Karpas-422 (cell line): ENCODE measurements around the gene ADGRV1. TPM values are rescaled to one million over a fixed set of nuclear protein-coding genes. Genes with fewer than 3 reads are reported as not detected.

ENCODE experiments used
- DNase-seq: peaks from one replicate; pipeline ENCODE4 v3.0.0-alpha.2; 2015
- H2AFZ ChIP-seq: fragments of 200-600 bp; sonication (generic); 2 replicates; pipeline ENCODE4 v1.6.1; 2014; ENCODE audit warnings: antibody characterized with exemption, low read length, mixed read lengths
- H3K27ac ChIP-seq: fragments of 200-600 bp; sonication (generic); 2 replicates; pipeline ENCODE4 v1.5.1; 2014; ENCODE audit warnings: mild to moderate bottlenecking, low read length, moderate library complexity
- H3K27me3 ChIP-seq: fragments of 200-600 bp; sonication (generic); 2 replicates; pipeline ENCODE4 v1.6.1; 2014; ENCODE audit warnings: low read length, mixed read lengths
- H3K36me3 ChIP-seq: fragments of 200-600 bp; sonication (generic); 2 replicates; pipeline ENCODE4 v1.6.1; 2014; ENCODE audit warnings: low read length, mixed read lengths; ENCODE audit not compliant: insufficient read depth
- H3K4me1 ChIP-seq: fragments of 200-600 bp; sonication (generic); 2 replicates; pipeline ENCODE4 v1.6.1; 2014; ENCODE audit warnings: mild to moderate bottlenecking, low read length, mixed read lengths
- H3K4me2 ChIP-seq: fragments of 200-600 bp; sonication (generic); 2 replicates; pipeline ENCODE4 v1.6.1; 2014; ENCODE audit warnings: low read length, low read depth, mild to moderate bottlenecking; ENCODE audit not compliant: poor library complexity, severe bottlenecking
- H3K4me3 ChIP-seq: fragments of 200-600 bp; sonication (generic); 2 replicates; pipeline ENCODE4 v1.5.1; 2014; ENCODE audit warnings: mild to moderate bottlenecking, antibody characterized with exemption, low read length, mixed read lengths
- H3K79me2 ChIP-seq: fragments of 200-600 bp; sonication (generic); 2 replicates; pipeline ENCODE4 v1.6.1; 2014; ENCODE audit warnings: mild to moderate bottlenecking, low read length, mixed read lengths
- H3K9ac ChIP-seq: fragments of 200-600 bp; sonication (generic); 2 replicates; pipeline ENCODE4 v1.6.0; 2014; ENCODE audit warnings: low read length
- H3K9me2 ChIP-seq: fragments of 200-600 bp; sonication (generic), shearing (Covaris generic); replicated peaks from 2 replicates; pipeline ENCODE4 v1.6.0; 2014; ENCODE audit warnings: mild to moderate bottlenecking, low read length, moderate library complexity; ENCODE audit not compliant: insufficient read depth
- H3K9me3 ChIP-seq: fragments of 300-700, 200-600 bp; sonication (generic); 2 replicates; pipeline ENCODE4 v1.6.1; 2014; ENCODE audit warnings: low read length, mixed read lengths
- H4K20me1 ChIP-seq: fragments of 200-600 bp; sonication (generic); 2 replicates; pipeline ENCODE4 v1.6.1; 2014; ENCODE audit warnings: mild to moderate bottlenecking, antibody characterized with exemption, low read length, low read depth; ENCODE audit not compliant: insufficient read depth
- total RNA-seq: library from RNA; depleted of rRNA; stranded (reverse); fragments of >200 nt; shearing (Covaris generic); gene quantifications from 2 replicates; pipeline ENCODE4 v1.2.3, GENCODE V29; 2014; ENCODE audit warnings: low replicate concordance

Gene ADGRV1
- total RNA-seq, 1 experiment from 2014 or later: not detected

DNA sequence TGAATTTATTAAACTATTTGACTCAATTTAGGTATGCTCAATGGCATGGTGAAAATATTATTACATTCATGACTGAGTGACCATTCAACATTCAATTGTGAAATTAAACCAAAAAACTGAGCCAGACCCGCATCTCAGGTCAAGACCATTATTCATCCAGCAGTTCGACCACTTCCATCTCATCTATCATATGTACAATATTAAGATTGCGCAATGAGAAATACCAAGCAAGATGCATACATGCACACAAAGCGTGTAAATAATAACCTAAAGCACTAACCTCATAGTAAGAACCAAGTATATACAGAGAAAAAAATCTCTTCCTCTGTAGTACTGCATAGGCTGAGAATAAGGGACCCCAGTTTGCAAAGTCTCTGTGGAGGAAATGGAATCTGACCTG, 310.2 kb downstream of the ADGRV1 start:
- Histone ChIP-seq H3K27ac (no peak overlapping the region), H4K20me1 (no peaks in the 10 kb centered on the region), H3K27me3 (no peaks in the 10 kb centered on the region), H3K4me2 (no peak overlapping the region), H2AFZ (no peak overlapping the region), H3K4me3 (no peak overlapping the region), H3K36me3 (no peaks in the 10 kb centered on the region), H3K79me2 (no peaks in the 10 kb centered on the region), H3K9me3 (no peaks in the 10 kb centered on the region), H3K4me1 (no peaks in the 10 kb centered on the region), H3K9ac (no peak overlapping the region), H3K9me2 (no peaks in the 10 kb centered on the region)
- DNase-seq: no peak

DNA sequence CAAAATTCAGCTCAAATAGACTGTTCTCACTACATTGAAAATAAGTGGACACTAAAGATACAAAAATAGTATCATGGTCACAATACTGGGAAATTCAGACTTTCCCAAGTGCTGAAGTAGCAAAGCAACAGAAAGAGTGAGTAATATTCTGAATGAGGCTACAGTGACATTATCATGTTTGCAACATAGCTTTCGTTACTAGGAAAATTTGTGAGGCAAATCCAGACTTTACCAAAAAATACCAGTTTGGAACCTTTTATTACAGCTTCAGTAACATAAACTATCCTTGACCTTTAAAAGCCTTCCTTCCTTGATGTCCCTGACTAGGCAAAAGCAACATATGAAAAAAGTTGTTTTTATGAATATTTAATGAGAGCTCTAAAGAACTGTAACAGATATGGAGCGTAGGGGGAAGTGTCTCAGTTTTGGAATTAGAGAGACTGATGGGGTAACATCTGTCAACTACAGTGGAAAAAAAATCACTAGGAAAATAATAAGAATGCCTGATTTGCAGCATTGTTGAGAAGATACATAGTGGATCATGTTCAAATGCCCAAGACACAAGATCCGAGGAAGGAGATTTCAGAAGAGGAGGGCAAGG, 312.9 kb downstream of the ADGRV1 start:
- DNase-seq: no peak
- H3K9me3 ChIP-seq: no peaks in the 10 kb centered on the region
- H3K4me1 ChIP-seq: no peaks in the 10 kb centered on the region
- no peak overlapping the region for H2AFZ ChIP-seq
- no peak overlapping the region for H3K4me2 ChIP-seq
- no peaks in the 10 kb centered on the region for H4K20me1 ChIP-seq
- H3K79me2 ChIP-seq: no peaks in the 10 kb centered on the region
- H3K27me3 ChIP-seq: no peaks in the 10 kb centered on the region
- H3K27ac ChIP-seq: no peak overlapping the region
- no peak overlapping the region for H3K4me3 ChIP-seq
- no peak overlapping the region for H3K9ac ChIP-seq
- no peaks in the 10 kb centered on the region for H3K9me2 ChIP-seq
- no peaks in the 10 kb centered on the region for H3K36me3 ChIP-seq

DNA sequence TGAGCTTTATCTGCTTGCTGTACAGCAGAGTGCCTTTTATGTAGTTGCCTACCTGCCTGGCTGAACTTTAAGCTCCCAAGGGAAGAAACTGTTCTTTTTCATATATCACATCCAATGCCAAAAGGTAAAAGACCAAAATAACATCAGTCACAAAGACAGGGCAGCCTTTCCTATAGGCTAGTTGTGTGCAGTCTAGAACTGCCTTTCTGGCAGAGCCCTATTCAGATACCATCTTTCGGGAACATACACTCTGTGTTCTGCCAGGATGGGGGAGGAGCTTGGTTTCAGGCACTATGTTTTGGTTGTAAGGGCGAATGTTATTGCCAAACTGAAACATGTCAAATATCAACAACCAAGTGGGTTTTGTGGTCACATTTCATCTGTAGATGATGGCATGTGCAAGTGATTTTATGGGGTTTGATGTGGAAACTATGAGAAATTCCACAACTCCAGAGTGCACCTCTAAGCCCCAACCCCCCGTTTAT, 314.5 kb downstream of the ADGRV1 start:
- Histone ChIP-seq H3K4me2 (no peak overlapping the region), H3K27ac (no peak overlapping the region), H3K9me3 (no peaks in the 10 kb centered on the region), H3K9ac (no peak overlapping the region), H3K27me3 (no peaks in the 10 kb centered on the region), H3K4me1 (no peaks in the 10 kb centered on the region), H2AFZ (no peak overlapping the region), H3K9me2 (no peaks in the 10 kb centered on the region), H3K36me3 (no peaks in the 10 kb centered on the region), H3K79me2 (no peaks in the 10 kb centered on the region), H3K4me3 (no peak overlapping the region), H4K20me1 (no peaks in the 10 kb centered on the region)
- no peak for DNase-seq

DNA sequence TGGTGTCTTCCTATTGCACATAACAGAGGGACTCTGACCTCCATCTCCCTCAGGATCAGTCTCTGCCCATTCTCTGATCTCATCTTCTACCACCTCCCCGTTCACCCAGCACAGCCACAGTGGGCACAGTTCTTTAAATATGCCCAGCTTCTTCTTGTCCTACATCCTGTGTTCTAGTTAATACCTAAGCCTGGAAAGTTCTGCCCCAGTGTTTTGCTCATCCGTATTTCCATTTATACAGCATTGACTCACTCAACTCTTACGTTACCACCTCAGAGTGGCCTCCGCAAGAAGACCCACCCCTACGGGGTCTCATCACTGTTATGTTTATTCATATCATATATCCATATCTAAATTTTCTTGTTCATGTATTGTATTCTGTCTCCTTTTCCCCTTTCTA, 315.5 kb downstream of the ADGRV1 start:
- H3K4me2 ChIP-seq: no peak overlapping the region
- no peaks in the 10 kb centered on the region for H4K20me1 ChIP-seq
- H2AFZ ChIP-seq: no peak overlapping the region
- H3K79me2 ChIP-seq: no peaks in the 10 kb centered on the region
- no peak for DNase-seq
- no peaks in the 10 kb centered on the region for H3K27me3 ChIP-seq
- no peak overlapping the region for H3K27ac ChIP-seq
- H3K9ac ChIP-seq: no peak overlapping the region
- no peak overlapping the region for H3K4me3 ChIP-seq
- no peaks in the 10 kb centered on the region for H3K9me2 ChIP-seq
- no peaks in the 10 kb centered on the region for H3K36me3 ChIP-seq
- H3K4me1 ChIP-seq: no peaks in the 10 kb centered on the region
- H3K9me3 ChIP-seq: no peaks in the 10 kb centered on the region

DNA sequence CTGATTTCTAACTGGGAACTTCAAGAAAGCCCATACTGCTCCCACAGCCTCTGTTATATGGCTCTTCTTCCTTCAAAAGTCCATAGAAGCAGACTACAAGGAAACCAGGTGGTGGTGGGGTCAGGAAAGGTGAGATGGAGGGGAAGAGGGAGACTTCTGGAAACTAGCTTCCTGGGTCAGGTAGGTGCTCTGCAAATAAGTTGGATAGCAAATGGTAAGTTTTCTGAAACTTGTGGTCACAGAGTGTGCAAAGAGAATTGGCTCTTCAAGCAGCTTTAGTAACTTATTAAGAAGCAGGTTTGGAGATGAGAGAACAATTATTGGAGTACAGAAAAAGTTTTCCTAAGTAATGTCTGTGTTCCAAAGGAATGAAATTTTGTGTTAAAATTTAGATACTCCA, 316.9 kb downstream of the ADGRV1 start:
- H3K9me3 ChIP-seq: no peaks in the 10 kb centered on the region
- H3K36me3 ChIP-seq: no peaks in the 10 kb centered on the region
- no peaks in the 10 kb centered on the region for H4K20me1 ChIP-seq
- H3K79me2 ChIP-seq: no peaks in the 10 kb centered on the region
- no peak overlapping the region for H3K4me3 ChIP-seq
- no peak overlapping the region for H3K4me2 ChIP-seq
- H3K9me2 ChIP-seq: no peaks in the 10 kb centered on the region
- H3K9ac ChIP-seq: no peak overlapping the region
- no peak overlapping the region for H2AFZ ChIP-seq
- no peak overlapping the region for H3K27ac ChIP-seq
- 0 out of 2 replicates have a peak, but pooled peaks cover 2% of the 10 kb centered on the region for H3K27me3 ChIP-seq
- no peaks in the 10 kb centered on the region for H3K4me1 ChIP-seq
- DNase-seq: no peak

DNA sequence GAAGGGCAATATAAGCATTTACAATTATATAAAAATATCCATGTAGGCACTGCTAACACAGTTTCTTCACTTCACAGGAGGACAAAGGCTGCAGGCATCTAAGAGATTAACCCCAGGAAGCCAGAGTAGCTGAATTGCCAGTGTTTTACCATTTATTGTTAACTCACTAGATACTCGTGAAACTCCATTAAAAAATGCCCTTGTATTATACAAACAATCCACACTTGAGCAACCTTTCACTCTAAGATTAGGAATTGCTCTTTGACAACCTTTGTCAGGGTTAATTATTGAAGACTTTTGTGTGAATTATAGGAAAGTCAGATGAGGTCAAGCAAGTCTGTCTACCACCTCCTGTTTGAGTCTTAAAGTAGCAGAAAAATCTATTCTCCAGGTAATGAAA, 317.8 kb downstream of the ADGRV1 start:
- no peaks in the 10 kb centered on the region for H3K9me3 ChIP-seq
- H2AFZ ChIP-seq: no peak overlapping the region
- no peaks in the 10 kb centered on the region for H3K79me2 ChIP-seq
- no peaks in the 10 kb centered on the region for H3K9me2 ChIP-seq
- H3K4me1 ChIP-seq: no peaks in the 10 kb centered on the region
- no peaks in the 10 kb centered on the region for H4K20me1 ChIP-seq
- H3K27me3 ChIP-seq: 0 out of 2 replicates have a peak, but pooled peaks cover 2% of the 10 kb centered on the region
- DNase-seq: no peak
- H3K27ac ChIP-seq: no peak overlapping the region
- H3K4me3 ChIP-seq: no peak overlapping the region
- no peak overlapping the region for H3K4me2 ChIP-seq
- no peaks in the 10 kb centered on the region for H3K36me3 ChIP-seq
- H3K9ac ChIP-seq: no peak overlapping the region

DNA sequence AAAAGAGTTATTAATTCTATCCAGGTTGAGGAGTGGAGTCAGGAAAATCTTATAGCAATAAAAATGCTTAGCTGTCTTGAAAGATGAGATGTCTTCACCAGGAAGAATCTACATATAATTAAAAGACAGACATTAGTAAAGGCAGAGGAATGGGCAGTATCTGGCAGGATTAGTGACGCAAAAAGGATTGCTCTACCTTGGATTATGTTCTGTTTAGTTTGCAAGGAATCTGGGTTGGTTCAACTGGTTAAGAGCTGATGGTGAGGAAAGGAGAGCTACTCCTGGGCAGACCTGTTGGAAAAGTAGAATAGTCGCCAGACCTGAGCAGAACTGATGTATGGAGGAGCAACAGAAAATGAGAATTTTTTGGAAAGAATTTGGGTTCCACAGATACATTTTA, 318.5 kb downstream of the ADGRV1 start:
- no peaks in the 10 kb centered on the region for H3K9me2 ChIP-seq
- H3K79me2 ChIP-seq: no peaks in the 10 kb centered on the region
- no peaks in the 10 kb centered on the region for H3K4me1 ChIP-seq
- H3K9me3 ChIP-seq: no peaks in the 10 kb centered on the region
- no peak overlapping the region for H2AFZ ChIP-seq
- H3K27ac ChIP-seq: no peak overlapping the region
- 0 out of 2 replicates have a peak, but pooled peaks cover 2% of the 10 kb centered on the region for H3K27me3 ChIP-seq
- DNase-seq: no peak
- no peaks in the 10 kb centered on the region for H4K20me1 ChIP-seq
- H3K4me2 ChIP-seq: no peak overlapping the region
- H3K4me3 ChIP-seq: no peak overlapping the region
- no peak overlapping the region for H3K9ac ChIP-seq
- H3K36me3 ChIP-seq: no peaks in the 10 kb centered on the region

DNA sequence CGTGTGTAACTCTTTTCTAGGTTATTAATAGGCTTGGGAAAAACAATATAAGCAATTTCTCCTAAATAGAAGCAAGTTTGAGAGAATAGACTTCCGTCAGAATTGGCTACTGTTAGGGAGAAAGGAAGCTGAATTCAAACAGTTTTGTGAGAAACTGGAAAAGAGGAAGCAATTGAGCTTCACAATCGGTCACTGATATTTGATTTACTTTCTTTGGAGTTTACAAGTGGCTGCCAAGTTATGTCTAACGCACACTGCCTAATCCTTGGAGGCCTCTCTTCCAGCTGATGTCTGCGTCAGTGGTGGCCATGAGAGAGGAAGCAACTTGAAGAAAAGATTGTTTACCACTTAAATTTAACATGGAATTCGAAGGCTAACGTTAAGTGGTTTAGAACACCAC, 319.5 kb downstream of the ADGRV1 start:
- Histone ChIP-seq H3K4me3 (no peak overlapping the region), H3K79me2 (no peaks in the 10 kb centered on the region), H2AFZ (no peak overlapping the region), H3K27ac (no peak overlapping the region), H4K20me1 (no peaks in the 10 kb centered on the region), H3K9me3 (no peaks in the 10 kb centered on the region), H3K36me3 (no peaks in the 10 kb centered on the region), H3K4me1 (no peaks in the 10 kb centered on the region), H3K27me3 (0 out of 2 replicates have a peak, but pooled peaks cover 2% of the 10 kb centered on the region), H3K9me2 (no peaks in the 10 kb centered on the region), H3K9ac (no peak overlapping the region), H3K4me2 (no peak overlapping the region)
- no peak for DNase-seq
